H1 (cell line): ENCODE results near the gene TOMM40L. TPM values are rescaled to one million over a fixed set of nuclear protein-coding genes. Genes with fewer than 3 reads are reported as not detected.

Source experiments
- CTCF ChIA-PET: fragments of 300-600 bp; sonication (Branson Sonifier 250); formaldehyde crosslinking; loops from one replicate; lab custom pipeline; 2021; ENCODE audit not compliant: partially characterized antibody; lab: Charles Lee
- POLR2A ChIA-PET: fragments of 300-600 bp; sonication (Branson Sonifier 250); formaldehyde crosslinking; loops from one replicate; lab custom pipeline; 2021; ENCODE audit warnings: inconsistent platforms; ENCODE audit not compliant: partially characterized antibody; lab: Charles Lee
- DNase-seq, 2 experiments: peaks; one replicate each; pipeline versions ENCODE4 v3.0.0 to v3.0.0-alpha.2; 2010 to 2022; ENCODE audit warnings: low spot score in 2 of 2, low read depth in 1 of 2, mixed read lengths in 1 of 2
- FAIRE-seq: peaks from 2 replicates; lab custom pipeline; 2011; peaks lifted over from hg19 to GRCh38; lab: Jason Lieb, UNC
- H2AFZ ChIP-seq: 2 replicates; pipeline ENCODE4 v1.8.1; 2012; ENCODE audit warnings: low read length, inconsistent platforms
- H2AK5ac ChIP-seq: 2 replicates; pipeline ENCODE4 v1.6.1; 2013; ENCODE audit warnings: low read depth, low read length
- H2BK120ac ChIP-seq: replicated peaks from 2 replicates; pipeline ENCODE3; 2013; ENCODE audit warnings: low read depth, low read length, inconsistent platforms
- H2BK12ac ChIP-seq: 2 replicates; pipeline ENCODE4 v1.6.1; 2013; ENCODE audit warnings: low read depth, low read length
- H2BK15ac ChIP-seq: 2 replicates; pipeline ENCODE4 v1.6.1; 2013; ENCODE audit warnings: low read length
- H2BK20ac ChIP-seq: 2 replicates; pipeline ENCODE4 v1.6.1; 2013; ENCODE audit warnings: low read length
- H2BK5ac ChIP-seq: 2 replicates; pipeline ENCODE4 v1.6.1; 2013; ENCODE audit warnings: low read depth, low read length
- H3K14ac ChIP-seq: 2 replicates; pipeline ENCODE4 v1.6.1; 2013; ENCODE audit warnings: inconsistent platforms; ENCODE audit not compliant: insufficient read length
- H3K18ac ChIP-seq: 2 replicates; pipeline ENCODE4 v1.6.1; 2013; ENCODE audit warnings: low read length; ENCODE audit errors: extremely low read depth
- H3K23ac ChIP-seq: 2 replicates; pipeline ENCODE4 v1.6.1; 2013; ENCODE audit warnings: inconsistent platforms; ENCODE audit not compliant: insufficient read length
- H3K23me2 ChIP-seq: 2 replicates; pipeline ENCODE4 v1.6.1; 2013; ENCODE audit warnings: low read depth, low read length
- H3K27ac ChIP-seq: 2 replicates; pipeline ENCODE4 v1.6.1; 2011; ENCODE audit warnings: low read depth, low read length, inconsistent platforms
- H3K27me3 ChIP-seq, 4 experiments: replicated peaks in 1 of 4; 1 replicate in 1 of 4; 2 replicates in 3 of 4; pipeline versions ENCODE4 v1.6.1 to v1.8.1; 2011 to 2013; ENCODE audit warnings: low read length in 3 of 4, mild to moderate bottlenecking in 3 of 4, inconsistent platforms in 2 of 4, mixed read lengths in 2 of 4, moderate library complexity in 1 of 4; ENCODE audit not compliant: control insufficient read depth in 3 of 4, insufficient read depth in 3 of 4; ENCODE audit errors: extremely low read depth in 1 of 4
- H3K36me3 ChIP-seq, 4 experiments: 2 replicates each; pipeline versions ENCODE4 v1.6.1 to v1.8.1; 2011 to 2013; ENCODE audit warnings: mild to moderate bottlenecking in 4 of 4, low read length in 3 of 4, moderate library complexity in 2 of 4, control low read depth in 1 of 4, inconsistent platforms in 1 of 4; ENCODE audit not compliant: insufficient read depth in 4 of 4, control insufficient read depth in 2 of 4
- H3K4ac ChIP-seq: replicated peaks from 2 replicates; pipeline ENCODE3; 2013; ENCODE audit warnings: low read length, low read depth, mixed read lengths, inconsistent platforms; ENCODE audit not compliant: insufficient read length
- H3K4me1 ChIP-seq, 4 experiments: replicated peaks in 1 of 4; 1 replicate in 1 of 4; 2 replicates in 3 of 4; pipeline versions ENCODE4 v1.6.1 to v1.8.1; 2011 to 2013; ENCODE audit warnings: low read length in 3 of 4, inconsistent platforms in 2 of 4, mixed read lengths in 1 of 4; ENCODE audit not compliant: insufficient read depth in 4 of 4, control insufficient read depth in 3 of 4
- H3K4me2 ChIP-seq, 2 experiments: 2 replicates each; pipeline versions ENCODE4 v1.6.1 to v1.8.1; 2011 to 2013; ENCODE audit warnings: low read depth in 2 of 2, low read length in 2 of 2, control low read depth in 1 of 2, inconsistent platforms in 1 of 2, mild to moderate bottlenecking in 1 of 2; ENCODE audit not compliant: insufficient read depth in 1 of 2
- H3K4me3 ChIP-seq, 4 experiments: fragments of 200-600, 300-600 bp in 1 of 4; sonication (generic), shearing (Covaris generic), sonication (Bioruptor Twin) in 1 of 4; 2 replicates each; pipeline versions ENCODE4 v1.5.1 to v1.8.1; 2011 to 2016; ENCODE audit warnings: low read length in 4 of 4, low read depth in 3 of 4, control low read depth in 2 of 4, inconsistent platforms in 2 of 4, mild to moderate bottlenecking in 2 of 4, mixed read lengths in 1 of 4, moderate library complexity in 1 of 4; ENCODE audit not compliant: insufficient read depth in 2 of 4; ENCODE audit errors: extremely low read depth in 1 of 4
- H3K56ac ChIP-seq: replicated peaks from 2 replicates; pipeline ENCODE3; 2013; ENCODE audit warnings: low read depth, mild to moderate bottlenecking, mixed read lengths, low read length, inconsistent platforms; ENCODE audit not compliant: insufficient read length
- H3K79me1 ChIP-seq: 2 replicates; pipeline ENCODE4 v1.6.1; 2013; ENCODE audit warnings: low read depth, low read length, control low read depth
- H3K79me2 ChIP-seq, 2 experiments: 2 replicates each; pipeline versions ENCODE4 v1.6.1 to v1.8.1; 2012 to 2013; ENCODE audit warnings: low read length in 2 of 2, mild to moderate bottlenecking in 2 of 2, inconsistent platforms in 1 of 2; ENCODE audit not compliant: insufficient read depth in 2 of 2, control insufficient read depth in 1 of 2
- H3K9ac ChIP-seq, 4 experiments: replicated peaks in 1 of 4; 1 replicate in 1 of 4; 2 replicates in 3 of 4; pipeline versions ENCODE4 v1.6.1 to v1.8.1; 2011 to 2013; ENCODE audit warnings: low read depth in 3 of 4, low read length in 3 of 4, control low read depth in 2 of 4, mild to moderate bottlenecking in 2 of 4, moderate library complexity in 2 of 4, inconsistent platforms in 1 of 4; ENCODE audit errors: extremely low read depth in 1 of 4
- H3K9me3 ChIP-seq, 2 experiments: 2 replicates each; pipeline versions ENCODE4 v1.6.1 to v1.8.1; 2012 to 2013; ENCODE audit warnings: mild to moderate bottlenecking in 2 of 2, moderate library complexity in 2 of 2, control low read depth in 1 of 2, inconsistent platforms in 1 of 2, low read depth in 1 of 2, low read length in 1 of 2, mixed read lengths in 1 of 2; ENCODE audit not compliant: insufficient read depth in 2 of 2
- H4K20me1 ChIP-seq, 2 experiments: replicated peaks in 1 of 2; 2 replicates each; pipeline versions ENCODE3 to v1.8.1; 2011 to 2013; ENCODE audit warnings: inconsistent platforms in 2 of 2, low read length in 2 of 2, mild to moderate bottlenecking in 1 of 2; ENCODE audit not compliant: insufficient read depth in 2 of 2, control insufficient read depth in 1 of 2
- H4K5ac ChIP-seq: 2 replicates; pipeline ENCODE4 v1.6.1; 2013; ENCODE audit warnings: low read length, low read depth, mixed read lengths, inconsistent platforms; ENCODE audit not compliant: insufficient read length
- H4K8ac ChIP-seq: 2 replicates; pipeline ENCODE4 v1.8.0; 2013; ENCODE audit warnings: mild to moderate bottlenecking, moderate library complexity, low read length, inconsistent platforms; ENCODE audit not compliant: insufficient read depth; ENCODE audit errors: extremely low read depth
- H4K91ac ChIP-seq: replicated peaks from 2 replicates; pipeline ENCODE3; 2013; ENCODE audit warnings: low read length, mixed read lengths, inconsistent platforms; ENCODE audit not compliant: insufficient read length
- BACH1 ChIP-seq: IDR thresholded peaks from 2 replicates; pipeline ENCODE4 v1.6.1; 2012; ENCODE audit warnings: low read length, improper control_type of control experiment
- BCL11A ChIP-seq, 2 experiments: IDR thresholded peaks; one replicate each; pipeline ENCODE4 v1.6.1; 2011; ENCODE audit warnings: low read depth in 2 of 2, low read length in 2 of 2, mild to moderate bottlenecking in 2 of 2
- BRCA1 ChIP-seq: IDR thresholded peaks from 2 replicates; pipeline ENCODE4 v1.6.1; 2012; ENCODE audit warnings: low read depth, low read length, improper control_type of control experiment
- CBX8 ChIP-seq: fragments of 300-800, 300-1000 bp; sonication (generic); IDR thresholded peaks from 2 replicates; pipeline ENCODE4 v1.7.1; 2016; ENCODE audit warnings: low read depth, low read length, borderline replicate concordance
- CREB1 ChIP-seq: IDR thresholded peaks from 2 replicates; pipeline ENCODE4 v1.6.1; 2012; ENCODE audit warnings: inconsistent platforms
- JUN ChIP-seq: IDR thresholded peaks from 2 replicates; pipeline ENCODE4 v1.6.1; 2011; ENCODE audit warnings: low read depth, mild to moderate bottlenecking, improper control_type of control experiment, low read length
- NANOG ChIP-seq: IDR thresholded peaks from 2 replicates; pipeline ENCODE4 v1.6.1; 2011; ENCODE audit warnings: low read length, low read depth, mild to moderate bottlenecking, inconsistent platforms; ENCODE audit not compliant: insufficient read depth, poor library complexity, severe bottlenecking
- NRF1 ChIP-seq: IDR thresholded peaks from 2 replicates; pipeline ENCODE4 v1.6.1; 2011; ENCODE audit warnings: mild to moderate bottlenecking, low read depth, low read length, improper control_type of control experiment
- SIN3A ChIP-seq, 2 experiments: IDR thresholded peaks in 1 of 2; conservative IDR thresholded peaks in 1 of 2; 2 replicates each; pipeline ENCODE4 v1.6.1; 2011 to 2012; ENCODE audit warnings: low read length in 2 of 2, improper control_type of control experiment in 1 of 2, low read depth in 1 of 2, mild to moderate bottlenecking in 1 of 2
- SIX5 ChIP-seq: IDR thresholded peaks from 2 replicates; pipeline ENCODE4 v1.6.1; 2011; ENCODE audit warnings: mild to moderate bottlenecking, low read depth, low read length
- SP2 ChIP-seq: IDR thresholded peaks from 2 replicates; pipeline ENCODE4 v1.6.1; 2012; ENCODE audit warnings: mild to moderate bottlenecking, low read length, inconsistent platforms
- SP4 ChIP-seq: IDR thresholded peaks from 2 replicates; pipeline ENCODE4 v1.6.1; 2012; ENCODE audit warnings: low read length, inconsistent platforms
- WGBS, 2 experiments: shearing (Covaris generic) in 1 of 2; methylation state at CpG; one replicate each; pipeline versions ENCODE4 v1.1.6 to v1.1.7; 2013 to 2015; ENCODE audit warnings: low lambda C conversion rate in 2 of 2, mixed read lengths in 2 of 2, inconsistent platforms in 1 of 2, low coverage in 1 of 2, missing lambda C conversion rate in 1 of 2; ENCODE audit not compliant: insufficient replicate concordance in 2 of 2, insufficient coverage in 1 of 2, insufficient read length in 1 of 2; ENCODE audit errors: extremely low coverage in 1 of 2, missing lambda C conversion rate in 1 of 2; 5-methylcytosine and 5-hydroxymethylcytosine counted together
- polyA plus RNA-seq, 7 experiments: library from polyadenylated mRNA; depleted of rRNA in 3 of 7; stranded (reverse) in 5 of 7; unstranded in 2 of 7; fragments of >200 nt in 5 of 7; fragments of 200-250 nt in 2 of 7; gene quantifications; 1 replicate in 5 of 7; 2 replicates in 1 of 7; 4 replicates in 1 of 7; pipeline versions ENCODE4 v1.2.1 to v1.2.3, GENCODE V29; 2011 to 2013; ENCODE audit warnings: missing spikeins in 2 of 7, mixed read lengths in 2 of 7
- total RNA-seq: library from RNA; stranded (reverse); fragmentation: NEBNext Ultra II Directional; extraction: Animal tissue kit (Norgen Biotek cat#: 25700); gene quantifications from 2 replicates; pipeline ENCODE4 v1.2.1, GENCODE V29; 2021
- TF ChIP-seq, protein P1 (sequence below), 3 experiments: IDR thresholded peaks; 1 replicate in 2 of 3; 2 replicates in 1 of 3; pipeline versions ENCODE4 v1.5.1 to v1.6.1; 2011; ENCODE audit warnings: low read length in 3 of 3, mild to moderate bottlenecking in 3 of 3, inconsistent platforms in 2 of 3, low read depth in 1 of 3, moderate library complexity in 1 of 3; ENCODE audit not compliant: insufficient read depth in 1 of 3; ENCODE audit errors: control extremely low read depth in 1 of 3

TOMM40L gene
- total and polyA plus RNA-seq, 2 of the 8 experiments (the other 6 are each of a cell fraction or from before 2014, with no cell fraction given), result 11.4 to 15.0 TPM

DNA sequence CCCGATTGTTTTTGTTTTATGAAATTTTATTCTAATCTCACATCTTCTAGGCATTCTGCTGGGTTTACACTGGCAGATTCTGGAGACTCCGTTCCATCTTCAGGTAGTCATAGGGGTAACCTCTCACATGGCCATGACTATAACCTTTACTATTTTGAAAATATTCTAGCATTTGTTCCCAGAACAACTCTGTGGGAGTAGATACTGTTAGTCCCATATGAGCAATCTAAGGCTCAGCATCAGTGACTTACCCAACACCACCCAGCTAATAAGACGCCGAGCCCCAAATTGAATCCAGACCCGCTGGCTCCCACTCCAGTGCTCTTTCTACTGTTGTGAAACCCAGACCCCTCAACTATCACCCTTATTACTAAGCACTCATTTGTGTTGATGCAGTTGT is 36.8 kb upstream of the TOMM40L start:
- H3K4ac ChIP-seq, result no peak overlapping the region
- DNase-seq, result no peak
- peaks cover 4 to 12% (median 7%) of the 10 kb centered on the region in 4 experiments; a peak in 4 of 8 replicates for H3K36me3 ChIP-seq
- H3K9me3 ChIP-seq, result no peaks in the 10 kb centered on the region
- H2BK5ac ChIP-seq, result no peak overlapping the region
- CTCF ChIA-PET, result interaction anchor here (1.0 to 6.1 kb wide), 3 partner anchors 9 to 102 kb away, joined by 3 to 67 read pairs (median 4); partner anchors contain the start of gene NDUFS2
- no peak overlapping the region for H3K4me2 ChIP-seq
- no peak overlapping the region for H2BK15ac ChIP-seq
- no peaks in the 10 kb centered on the region; a peak in 2 of 7 replicates for H3K4me1 ChIP-seq
- no peak overlapping the region for H3K4me3 ChIP-seq
- no peak overlapping the region for H2AFZ ChIP-seq
- no peak overlapping the region for H2BK12ac ChIP-seq
- no peak overlapping the region for H4K5ac ChIP-seq
- no peak overlapping the region for H3K27ac ChIP-seq
- H2AK5ac ChIP-seq, result no peak overlapping the region
- H3K18ac ChIP-seq, result no peak overlapping the region
- H4K8ac ChIP-seq, result no peak overlapping the region
- POLR2A ChIA-PET, result no interaction called here
- H4K20me1 ChIP-seq, result no peaks in the 10 kb centered on the region
- FAIRE-seq, result no peak
- no peaks in the 10 kb centered on the region; a peak in 1 of 7 replicates for H3K27me3 ChIP-seq
- H2BK120ac ChIP-seq, result no peak overlapping the region
- H4K91ac ChIP-seq, result no peak overlapping the region
- H3K14ac ChIP-seq, result no peak overlapping the region
- no peak overlapping the region for H3K23ac ChIP-seq
- no peak overlapping the region for H3K56ac ChIP-seq
- WGBS, 2 experiments, result 90% methylated on average over 5 of the region's 5 CpGs; no CpG with 5 or more reads in 1 of the 2 experiments
- H3K9ac ChIP-seq, result no peak overlapping the region
- no peaks in the 10 kb centered on the region for H3K79me2 ChIP-seq
- H3K79me1 ChIP-seq, result no peaks in the 10 kb centered on the region
- no peak overlapping the region for H2BK20ac ChIP-seq
- H3K23me2 ChIP-seq, result no peaks in the 10 kb centered on the region; the same call in 1 of the 2 replicates
- TF ChIP-seq CBX8 (no peak), SP4 (no peak), NRF1 (no peak), BRCA1 (no peak), BCL11A (IDR thresholded peaks at IDR 0.05; ENCODE audit: low read depth in 2 of 2, low read length in 2 of 2) (no peak), BACH1 (no peak), SIX5 (no peak), JUN (no peak), SP2 (no peak), NANOG (no peak), SIN3A (conservative IDR thresholded peaks at IDR 0.05 in 1 of 2, IDR thresholded peaks at IDR 0.05 in 1 of 2; ENCODE audit: low read depth in 1 of 2, low read length in 2 of 2) (no peak), CREB1 (no peak)
- TF ChIP-seq, protein P1, sequence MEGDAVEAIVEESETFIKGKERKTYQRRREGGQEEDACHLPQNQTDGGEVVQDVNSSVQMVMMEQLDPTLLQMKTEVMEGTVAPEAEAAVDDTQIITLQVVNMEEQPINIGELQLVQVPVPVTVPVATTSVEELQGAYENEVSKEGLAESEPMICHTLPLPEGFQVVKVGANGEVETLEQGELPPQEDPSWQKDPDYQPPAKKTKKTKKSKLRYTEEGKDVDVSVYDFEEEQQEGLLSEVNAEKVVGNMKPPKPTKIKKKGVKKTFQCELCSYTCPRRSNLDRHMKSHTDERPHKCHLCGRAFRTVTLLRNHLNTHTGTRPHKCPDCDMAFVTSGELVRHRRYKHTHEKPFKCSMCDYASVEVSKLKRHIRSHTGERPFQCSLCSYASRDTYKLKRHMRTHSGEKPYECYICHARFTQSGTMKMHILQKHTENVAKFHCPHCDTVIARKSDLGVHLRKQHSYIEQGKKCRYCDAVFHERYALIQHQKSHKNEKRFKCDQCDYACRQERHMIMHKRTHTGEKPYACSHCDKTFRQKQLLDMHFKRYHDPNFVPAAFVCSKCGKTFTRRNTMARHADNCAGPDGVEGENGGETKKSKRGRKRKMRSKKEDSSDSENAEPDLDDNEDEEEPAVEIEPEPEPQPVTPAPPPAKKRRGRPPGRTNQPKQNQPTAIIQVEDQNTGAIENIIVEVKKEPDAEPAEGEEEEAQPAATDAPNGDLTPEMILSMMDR (IDR thresholded peaks at IDR 0.05; ENCODE audit: control extremely low read depth in 1 of 3, insufficient read depth in 1 of 3, low read depth in 1 of 3, low read length in 3 of 3), result no peak
